Esophagus (tissue), 2 donors: Measurements from ENCODE around the gene NUDT4B. TPM values are rescaled to one million over a fixed set of nuclear protein-coding genes. Genes with fewer than 3 reads are reported as not detected.
"Not testable (repeated sequence)": the region's sequence is repeated elsewhere in the genome, so short reads cannot be mapped to it uniquely, and the experiment has no call there.

Source experiments
- H3K27ac ChIP-seq, 2 donors: one replicate each; pipeline ENCODE4 v1.5.1; 2013; ENCODE audit warnings: low read depth in 2 of 2, mild to moderate bottlenecking in 2 of 2, inconsistent platforms in 1 of 2, low read length in 1 of 2, moderate library complexity in 1 of 2
- H3K27me3 ChIP-seq, 2 donors: one replicate each; pipeline ENCODE4 v1.6.1; 2013; ENCODE audit warnings: low read length in 2 of 2, control low read depth in 1 of 2, mild to moderate bottlenecking in 1 of 2; ENCODE audit not compliant: insufficient read depth in 2 of 2, control insufficient read depth in 1 of 2
- H3K36me3 ChIP-seq, 2 donors: one replicate each; pipeline ENCODE4 v1.6.1; 2013; ENCODE audit warnings: low read length in 1 of 2; ENCODE audit not compliant: control insufficient read depth in 2 of 2, insufficient read depth in 2 of 2
- H3K4me1 ChIP-seq, 2 donors: one replicate each; pipeline ENCODE4 v1.6.1; 2013; ENCODE audit warnings: low read length in 1 of 2; ENCODE audit not compliant: control insufficient read depth in 2 of 2, insufficient read depth in 2 of 2
- H3K4me3 ChIP-seq, 2 donors: one replicate each; pipeline ENCODE4 v1.5.1; 2013; ENCODE audit warnings: low read length in 2 of 2, mild to moderate bottlenecking in 2 of 2, low read depth in 1 of 2, moderate library complexity in 1 of 2
- H3K9me3 ChIP-seq, 2 donors: one replicate each; pipeline ENCODE4 v1.6.1; 2013; ENCODE audit warnings: mild to moderate bottlenecking in 2 of 2, low read depth in 1 of 2, low read length in 1 of 2, moderate library complexity in 1 of 2; ENCODE audit not compliant: control insufficient read depth in 2 of 2, insufficient read depth in 1 of 2
- WGBS, 2 donors: extraction: QIAGEN DNeasy Blood & Tissue Kit; methylation state at CpG; one replicate each; pipeline ENCODE4 v1.1.7; 2013; 5-methylcytosine and 5-hydroxymethylcytosine counted together
- polyA plus RNA-seq, 2 donors: library from polyadenylated mRNA; stranded (reverse); fragments of 200-250 nt; gene quantifications; one replicate each; pipeline ENCODE4 v1.2.3, GENCODE V29; 2013
- donor health status: healthy with polysubstance abuse.
- donor health status: Bipolar disorder and iron deficiency.

NUDT4B gene
- polyA plus RNA-seq, 2 donors, result 0.08 to 0.92 TPM

GRCh38 chr1:148780404-148780803 is 31.8 kb downstream of the NUDT4B start:
- H3K27me3 ChIP-seq, H3K36me3 ChIP-seq, H3K4me3 ChIP-seq, H3K4me1 ChIP-seq, H3K27ac ChIP-seq, H3K9me3 ChIP-seq: not testable (repeated sequence)
- no CpG with 5 or more reads among the region's 1 CpG for WGBS, 2 donors

- H3K4me1 ChIP-seq, H3K27ac ChIP-seq, H3K9me3 ChIP-seq, H3K36me3 ChIP-seq, H3K27me3 ChIP-seq, H3K4me3 ChIP-seq: not testable (repeated sequence)
- WGBS, 2 donors, result no CpG with 5 or more reads among the region's 23 CpGs
Measured at GRCh38 chr1:148791543-148792099, 43.0 kb downstream of the NUDT4B start.

GRCh38 chr1:148793762-148794332 is 45.3 kb downstream of the NUDT4B start:
- not testable (repeated sequence) for H3K4me1 ChIP-seq, H3K36me3 ChIP-seq, H3K4me3 ChIP-seq, H3K9me3 ChIP-seq, H3K27ac ChIP-seq, H3K27me3 ChIP-seq
- WGBS, 2 donors, result no CpG with 5 or more reads among the region's 4 CpGs

Other genes with a start within 250 kb of the NUDT4B start
- gene NBPF14, start 152.8 kb upstream of the NUDT4B start, polyA plus RNA-seq, result 10 to 100 TPM; 17.4 to 18.8 TPM
- 1 to 10 TPM; 7.2 to 9.0 TPM for gene PDE4DIP, start 95.7 kb downstream of the NUDT4B start, polyA plus RNA-seq